Measurements from ENCODE around the gene TCERG1L.

TCERG1L gene

GRCh38 chr10:131316321-131317075 lies 5.0 kb upstream of the TCERG1L start:
- DNase-seq (ENCODE audit: low read depth) = no peak

- no peak for DNase-seq (ENCODE audit: low read depth)
Observed at GRCh38 chr10:131315344-131315743, 3.8 kb upstream of the TCERG1L start.

DNA sequence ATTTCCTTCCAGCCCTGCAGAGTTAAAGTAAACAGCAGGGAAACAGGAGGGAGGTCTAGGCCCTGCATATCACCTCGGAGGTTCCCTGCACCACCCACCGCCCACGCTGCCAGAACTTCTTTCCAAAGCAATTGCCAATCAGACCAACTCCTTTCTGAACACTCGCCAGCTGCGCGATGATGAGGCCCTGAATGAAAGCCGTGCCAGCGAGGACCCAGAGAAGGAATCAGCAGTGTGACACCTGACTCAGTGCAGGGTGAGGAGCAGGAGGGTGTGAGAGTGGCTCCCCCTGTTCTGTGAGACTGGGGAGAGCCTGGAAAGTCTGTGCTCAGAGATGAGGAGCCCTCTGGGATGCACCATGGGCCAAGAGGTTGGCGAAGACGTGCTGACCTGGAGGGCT lies 3.3 kb upstream of the TCERG1L start:
- no peak for DNase-seq (ENCODE audit: low read depth)

- no peak for DNase-seq (ENCODE audit: low read depth)
Observed at GRCh38 chr10:131314148-131314547, 2.6 kb upstream of the TCERG1L start.

GRCh38 chr10:131313377-131313776 lies 1.9 kb upstream of the TCERG1L start:
- no peak for DNase-seq (ENCODE audit: low read depth)

- no peak for DNase-seq (ENCODE audit: low read depth)
Observed at GRCh38 chr10:131312478-131312836, 936 bp upstream of the TCERG1L start.

DNA sequence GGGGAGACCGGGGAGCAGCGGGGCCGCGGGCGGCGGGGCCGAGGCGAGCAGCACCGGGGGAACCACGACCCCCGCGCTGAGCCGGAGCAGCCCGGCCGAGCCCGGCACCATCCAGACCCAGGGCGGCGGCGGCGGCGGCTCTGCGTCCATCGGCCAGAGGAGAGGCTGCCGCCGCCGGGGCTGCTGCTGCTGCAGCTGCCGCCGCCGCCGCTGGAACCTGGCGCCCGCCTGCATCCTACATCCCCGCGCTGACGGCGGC lies 190 bp downstream of the TCERG1L start:
- DNase-seq (ENCODE audit: low read depth) = no peak

- no peak for DNase-seq (ENCODE audit: low read depth)
Observed at GRCh38 chr10:131310551-131311401, 745 bp downstream of the TCERG1L start.

DNA sequence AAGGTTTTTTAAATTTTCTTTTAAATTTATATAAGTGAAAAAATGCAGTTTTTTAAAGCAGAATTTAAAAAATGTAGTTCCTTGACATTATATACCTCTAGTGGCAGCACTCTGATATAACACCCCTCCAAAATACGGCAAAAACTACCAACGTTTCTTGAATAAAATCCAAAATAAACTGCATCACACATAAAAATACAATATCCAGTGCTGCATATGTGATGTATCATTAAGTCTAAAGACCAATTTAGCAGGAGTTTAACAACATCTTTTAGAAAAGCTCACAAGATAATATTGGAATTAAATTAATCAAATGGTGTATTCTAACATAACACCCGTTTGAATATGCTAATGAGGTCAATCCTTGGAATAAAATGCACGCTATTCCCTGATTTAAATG lies 1.4 kb downstream of the TCERG1L start:
- no peak for DNase-seq (ENCODE audit: low read depth)

DNA sequence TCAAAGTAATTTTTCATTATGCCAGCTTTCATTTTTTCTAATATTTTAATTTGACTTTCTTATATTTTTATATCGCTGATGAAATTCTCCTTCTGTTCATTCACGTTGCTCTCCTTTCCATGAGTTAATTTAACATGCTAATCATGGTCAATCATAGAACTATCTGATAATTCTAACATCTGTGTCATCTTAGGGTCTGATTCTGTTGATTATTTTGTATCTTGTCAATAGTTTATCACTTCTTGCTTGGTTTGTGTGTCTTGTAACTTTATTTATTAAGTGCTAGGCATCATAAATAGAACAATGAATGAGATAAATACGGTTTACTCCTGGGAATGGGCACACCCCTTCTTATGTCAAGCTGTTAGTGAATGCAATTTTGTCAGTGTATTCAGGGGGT lies 11.0 kb downstream of the TCERG1L start:
- DNase-seq (ENCODE audit: low read depth) = no peak

- no peak for DNase-seq (ENCODE audit: low read depth)
Observed at GRCh38 chr10:131290781-131291180, 20.7 kb downstream of the TCERG1L start.

GRCh38 chr10:131288648-131289047 lies 22.9 kb downstream of the TCERG1L start:
- no peak for DNase-seq (ENCODE audit: low read depth)

- DNase-seq (ENCODE audit: low read depth) = no peak
Observed at GRCh38 chr10:131282961-131283360, 28.6 kb downstream of the TCERG1L start.

DNA sequence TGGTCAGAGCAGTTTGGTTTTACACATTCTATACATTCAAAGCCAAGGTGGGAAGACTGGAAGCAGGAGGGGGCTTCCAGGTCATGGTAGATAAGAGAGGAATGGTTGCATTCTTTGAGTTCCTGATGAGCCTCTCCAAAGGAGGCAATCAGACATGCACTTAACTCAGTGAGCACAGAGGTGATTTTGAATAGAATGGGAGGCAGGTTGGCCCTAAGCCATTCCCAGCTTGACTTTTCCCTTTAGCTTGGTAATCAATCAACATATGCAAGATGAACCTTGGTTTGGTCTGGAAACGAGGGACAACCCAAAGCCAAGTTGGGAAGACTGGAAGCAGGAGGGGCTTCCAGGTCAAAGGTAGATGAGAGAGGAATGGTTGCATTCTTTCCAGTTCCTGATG lies 31.4 kb downstream of the TCERG1L start:
- no peak for DNase-seq (ENCODE audit: low read depth)

- no peak for DNase-seq (ENCODE audit: low read depth)
Observed at GRCh38 chr10:131279516-131279915, 32.0 kb downstream of the TCERG1L start.

DNA sequence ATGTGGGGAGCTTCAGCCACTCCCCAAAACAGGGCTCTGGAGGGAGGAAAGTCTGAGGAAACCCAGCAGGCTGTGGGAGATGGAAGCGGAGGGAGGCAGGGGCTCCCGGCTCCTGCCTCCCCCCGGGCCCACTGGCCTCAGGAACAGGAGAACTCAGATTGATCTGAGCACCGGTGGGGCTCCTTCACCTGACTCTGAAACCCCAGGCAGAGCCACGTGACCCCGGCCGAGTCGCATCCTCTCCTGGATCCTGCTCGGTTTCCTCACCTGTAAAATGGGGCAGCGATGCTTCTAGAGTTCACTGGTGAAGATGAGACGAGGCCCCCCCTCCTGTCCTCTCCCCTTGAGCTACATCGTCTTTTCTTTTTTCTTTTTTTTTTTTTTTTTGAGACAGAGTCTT lies 33.6 kb downstream of the TCERG1L start:
- DNase-seq (ENCODE audit: low read depth) = no peak

- DNase-seq (ENCODE audit: low read depth) = no peak
Observed at GRCh38 chr10:131277278-131277677, 34.2 kb downstream of the TCERG1L start.

- DNase-seq (ENCODE audit: low read depth) = no peak
Observed at GRCh38 chr10:131275691-131276090, 35.8 kb downstream of the TCERG1L start.

- DNase-seq (ENCODE audit: low read depth) = no peak
Observed at GRCh38 chr10:131274883-131275282, 36.6 kb downstream of the TCERG1L start.

DNA sequence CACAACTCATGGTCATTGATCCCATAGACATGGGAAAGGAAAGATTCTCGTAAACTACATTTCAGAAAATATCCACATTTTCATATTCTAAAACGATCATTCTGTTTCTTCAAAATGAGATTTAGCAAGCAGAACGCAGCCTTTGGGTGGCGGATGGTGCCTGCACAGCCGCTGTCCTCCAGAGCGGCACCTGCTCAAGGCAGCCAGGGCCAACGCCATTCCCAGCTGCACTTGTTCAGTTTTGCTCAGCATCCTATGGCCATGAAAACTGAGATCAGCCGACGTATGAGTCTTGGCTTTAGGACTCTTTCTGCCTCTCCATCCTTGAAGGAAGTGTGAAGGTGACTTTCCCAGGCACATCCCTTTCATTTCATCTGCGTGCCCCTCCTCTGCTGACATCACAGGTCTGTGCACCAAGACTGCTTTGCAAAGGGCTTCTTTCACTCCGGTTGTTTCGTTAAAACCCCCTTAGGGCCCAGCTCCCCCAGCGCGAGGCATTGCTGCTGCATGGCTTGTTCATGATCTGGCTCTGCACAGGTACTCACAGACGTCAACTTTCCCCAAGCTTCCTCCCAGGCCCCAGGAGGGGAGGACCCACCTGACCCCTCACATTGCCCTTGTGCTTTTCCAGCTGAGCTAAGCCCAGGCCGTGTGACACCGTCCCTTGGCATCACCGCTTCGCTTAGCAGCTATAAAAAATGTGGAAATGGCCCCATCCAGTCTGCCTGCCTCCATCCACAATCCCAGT lies 37.2 kb downstream of the TCERG1L start:
- DNase-seq (ENCODE audit: low read depth) = no peak

DNA sequence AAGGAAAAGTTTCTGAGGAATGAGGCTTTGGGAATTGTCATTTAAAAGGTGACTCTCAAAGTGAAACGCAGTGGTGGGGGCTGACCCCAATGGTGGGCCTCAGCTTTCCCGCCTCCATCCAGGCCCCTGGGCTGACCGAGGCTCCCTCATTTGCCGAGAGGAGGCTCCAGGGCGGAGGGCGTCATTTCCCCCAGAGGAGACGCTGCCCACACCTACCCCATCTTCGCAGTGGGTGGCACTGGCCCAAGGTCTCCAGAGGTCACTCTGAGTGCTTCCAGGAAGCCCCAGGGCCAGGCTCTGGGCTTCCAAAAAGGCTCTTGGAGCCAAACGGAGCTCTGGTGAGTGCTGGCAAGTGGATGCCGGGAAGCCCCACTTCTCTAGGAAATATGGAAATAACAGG lies 38.0 kb downstream of the TCERG1L start:
- no peak for DNase-seq (ENCODE audit: low read depth)

- DNase-seq (ENCODE audit: low read depth) = no peak
Observed at GRCh38 chr10:131272897-131273451, 38.5 kb downstream of the TCERG1L start.

DNA sequence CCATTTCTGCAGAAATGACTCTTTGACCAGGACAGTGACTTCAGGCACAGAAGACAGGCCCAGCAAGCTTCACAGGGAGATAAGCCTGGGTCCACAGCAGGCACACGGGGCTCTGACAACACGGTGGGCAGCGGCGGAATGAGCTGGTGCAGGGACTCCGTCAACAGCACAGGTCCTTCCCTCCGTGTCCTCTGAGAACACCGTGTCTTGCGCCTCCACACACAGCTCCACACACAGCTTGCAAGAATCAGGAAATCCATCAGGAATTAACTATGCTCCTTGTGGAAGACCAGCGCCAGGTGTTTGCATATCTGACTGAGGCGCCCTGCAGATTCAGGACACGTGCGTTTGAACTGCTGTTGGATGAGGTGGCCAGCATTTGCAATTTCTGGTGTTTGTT lies 39.6 kb downstream of the TCERG1L start:
- no peak for DNase-seq (ENCODE audit: low read depth)

Measured in fibroblast of the conjunctiva (primary cell).